NCI-H526 (cell line): ENCODE results near the gene RNGTT.

Experiments
- DNase-seq, 2 experiments: peaks; one replicate each; lab custom pipeline; 2025; lab: John Stamatoyannopoulos, UW

The RNGTT gene

GRCh38 chr6:88599571-88599970 lies 363.8 kb downstream of the RNGTT start:
- peak in 1 of 2 experiments; percentile 12 for DNase-seq

GRCh38 chr6:88596801-88597200 lies 366.6 kb downstream of the RNGTT start:
- no peak for DNase-seq

- no peak for DNase-seq
Measured at GRCh38 chr6:88588938-88589337, 374.5 kb downstream of the RNGTT start.

GRCh38 chr6:88587150-88587520 lies 376.3 kb downstream of the RNGTT start:
- DNase-seq = no peak

- no peak for DNase-seq
Measured at GRCh38 chr6:88586371-88587149, 376.9 kb downstream of the RNGTT start.

GRCh38 chr6:88585276-88585692 lies 378.1 kb downstream of the RNGTT start:
- DNase-seq = no peak

- DNase-seq = peak in 1 of 2 experiments; percentile 18
Measured at GRCh38 chr6:88584581-88585275, 378.7 kb downstream of the RNGTT start.

- DNase-seq = no peak
Measured at GRCh38 chr6:88577461-88577860, 386.0 kb downstream of the RNGTT start.

GRCh38 chr6:88575536-88575935 lies 387.9 kb downstream of the RNGTT start:
- DNase-seq = no peak

- no peak for DNase-seq
Measured at GRCh38 chr6:88574651-88575050, 388.8 kb downstream of the RNGTT start.

GRCh38 chr6:88574031-88574430 lies 389.4 kb downstream of the RNGTT start:
- no peak for DNase-seq

GRCh38 chr6:88573561-88573960 lies 389.9 kb downstream of the RNGTT start:
- no peak for DNase-seq

- no peak for DNase-seq
Measured at GRCh38 chr6:88572449-88573139, 390.8 kb downstream of the RNGTT start.

- no peak for DNase-seq
Measured at GRCh38 chr6:88569959-88570358, 393.5 kb downstream of the RNGTT start.

- no peak for DNase-seq
Measured at GRCh38 chr6:88567696-88568095, 395.7 kb downstream of the RNGTT start.

- DNase-seq = no peak
Measured at GRCh38 chr6:88566746-88567534, 396.5 kb downstream of the RNGTT start.

GRCh38 chr6:88565836-88566235 lies 397.6 kb downstream of the RNGTT start:
- DNase-seq = no peak

- DNase-seq = peak in 1 of 2 experiments; percentile 15
Measured at GRCh38 chr6:88565409-88565811, 398.0 kb downstream of the RNGTT start.

- DNase-seq = no peak
Measured at GRCh38 chr6:88563277-88563625, 400.2 kb downstream of the RNGTT start.

- DNase-seq = no peak
Measured at GRCh38 chr6:88562353-88563276, 400.8 kb downstream of the RNGTT start.

- DNase-seq = no peak
Measured at GRCh38 chr6:88561954-88562315, 401.5 kb downstream of the RNGTT start.
